Umbilical cord (tissue), 2 donors: ENCODE data around the gene C17orf67. TPM values are rescaled to one million over a fixed set of nuclear protein-coding genes. Genes with fewer than 3 reads are reported as not detected.
A peak's percentile ranks its signal among the peaks of the same experiment; 100 is the strongest.

Source experiments
- DNase-seq: peaks from one replicate; pipeline ENCODE4 v3.0.0-alpha.2; 2015; ENCODE audit warnings: low spot score
- total RNA-seq: library from RNA; depleted of rRNA; stranded (reverse); fragments of >200 nt; gene quantifications from one replicate; pipeline ENCODE4 v1.2.3, GENCODE V29; 2014; ENCODE audit warnings: low replicate concordance; ENCODE audit not compliant: insufficient read depth

The C17orf67 gene
- total RNA-seq, 1 donor from 2014 or later = 0.48 TPM

DNA sequence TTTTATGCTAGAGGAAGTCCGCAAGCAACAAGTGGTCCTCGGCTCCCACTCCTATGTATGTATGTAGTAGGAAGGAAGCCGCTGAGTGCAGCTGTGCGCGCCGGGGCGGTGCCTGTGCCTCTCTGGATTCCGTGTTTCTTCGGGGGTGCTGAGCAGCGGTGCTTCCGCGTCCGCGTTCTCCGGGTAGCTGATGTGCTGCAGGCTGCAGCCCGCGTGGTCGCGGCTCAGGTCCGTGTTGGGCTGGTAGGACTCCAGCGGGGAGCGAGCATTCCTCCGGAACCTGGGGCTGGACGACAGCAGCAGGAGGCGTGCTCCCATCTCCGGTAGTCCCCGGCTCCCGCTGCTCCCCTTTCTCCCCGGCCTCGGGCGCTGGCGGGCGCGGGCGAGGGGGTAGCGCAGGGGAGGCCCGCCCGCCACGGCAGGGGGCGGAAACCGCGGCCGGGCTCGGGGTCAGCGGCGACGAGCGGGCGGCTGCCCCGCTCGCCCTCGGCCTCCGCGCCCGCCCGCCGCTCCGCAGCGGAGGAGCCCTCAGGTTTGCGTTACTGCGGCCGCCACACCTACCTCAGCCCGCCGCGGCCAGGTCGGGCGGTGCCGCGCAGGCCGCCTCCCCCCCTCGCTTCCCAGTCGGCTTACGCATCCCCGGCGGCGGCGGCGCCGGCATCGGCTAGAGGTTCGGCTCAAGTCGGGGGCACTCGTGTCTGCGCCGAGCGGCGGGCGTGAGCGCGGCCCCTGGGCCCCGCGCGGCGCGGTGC, 487 bp downstream of the C17orf67 start:
- peak; percentile 64 for DNase-seq

DNA sequence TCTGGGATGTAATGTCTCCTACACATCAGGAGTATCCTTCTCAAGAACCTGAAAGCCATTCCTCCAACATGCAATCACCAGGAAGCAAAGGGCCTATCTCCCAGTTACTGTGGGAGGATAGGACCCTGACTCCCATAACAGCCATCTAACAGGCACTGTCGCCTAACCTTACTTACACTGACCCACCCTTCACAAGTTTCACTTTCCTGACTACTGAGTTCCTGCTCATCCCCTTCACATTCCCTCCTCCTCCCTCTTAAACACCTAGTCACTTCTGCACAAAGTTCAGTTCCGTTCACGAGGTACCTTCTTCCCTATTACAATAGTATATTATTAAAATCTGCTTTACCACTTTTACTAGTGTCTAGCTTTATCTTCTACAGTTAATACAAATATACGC, 1.3 kb downstream of the C17orf67 start:
- DNase-seq = no peak

DNA sequence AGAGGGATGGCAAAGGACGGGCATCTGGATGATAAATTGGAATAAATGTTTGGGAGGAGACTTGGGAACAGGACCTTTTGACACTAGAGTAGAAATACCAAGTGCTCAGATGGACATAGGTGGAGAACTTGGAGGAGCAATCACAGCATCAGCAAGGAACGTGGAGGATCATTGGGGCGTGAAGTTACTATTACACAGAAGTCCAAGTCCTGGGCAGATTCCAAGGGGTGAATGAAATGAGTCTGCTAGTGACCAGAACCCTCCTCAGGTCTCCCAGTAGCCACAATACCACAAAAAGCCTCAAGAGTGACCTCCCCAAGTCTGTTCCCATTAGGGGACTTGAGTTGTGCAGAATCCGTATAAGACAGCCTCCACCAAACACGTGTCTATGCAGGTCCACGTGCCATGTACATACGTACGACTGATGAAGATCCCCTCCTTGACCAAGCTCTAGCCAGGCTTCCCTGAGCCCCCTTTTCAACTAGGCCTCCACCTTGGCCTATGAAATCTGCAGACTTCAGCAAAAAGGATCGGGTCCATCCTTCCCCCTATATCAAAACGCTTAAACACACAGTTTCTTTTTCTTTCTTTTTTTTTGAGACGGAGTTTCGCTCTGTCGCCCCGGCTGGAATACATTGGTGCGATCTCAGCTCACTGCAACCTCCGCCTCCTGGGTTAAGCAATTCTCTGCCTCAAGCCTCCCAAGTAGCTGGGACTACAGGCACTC, 2.2 kb downstream of the C17orf67 start:
- no peak for DNase-seq

DNA sequence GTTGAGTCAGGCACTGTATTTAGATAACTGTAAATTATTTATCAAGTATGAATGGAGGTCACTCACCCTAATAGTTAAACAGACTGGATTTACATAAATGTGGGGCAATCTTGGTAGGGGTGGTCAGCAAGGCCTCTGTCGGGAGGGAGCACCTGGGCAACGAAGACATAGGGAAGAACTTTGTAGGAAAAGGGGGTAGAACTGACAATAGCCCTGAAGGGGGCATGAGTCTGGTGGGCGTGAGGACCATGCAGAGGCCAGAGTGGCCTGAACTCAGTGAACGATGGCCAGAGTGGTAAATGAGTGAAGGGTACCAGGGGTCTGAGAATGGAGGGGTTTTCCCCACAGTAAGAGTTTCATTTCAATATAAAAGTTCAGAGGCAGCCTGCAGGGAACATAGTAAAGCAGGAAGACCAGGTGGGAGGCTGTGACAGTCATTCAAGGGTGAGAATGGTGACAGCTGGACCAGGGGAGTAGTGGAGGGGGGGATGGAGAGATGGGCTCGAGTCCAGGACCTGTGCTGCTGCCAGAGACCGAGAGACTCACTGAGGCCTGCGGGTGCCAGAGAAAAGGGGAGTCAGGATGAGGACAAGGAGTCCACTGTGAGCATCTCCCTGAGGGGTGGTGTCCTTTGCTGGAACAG, 2.9 kb downstream of the C17orf67 start:
- DNase-seq = no peak

DNA sequence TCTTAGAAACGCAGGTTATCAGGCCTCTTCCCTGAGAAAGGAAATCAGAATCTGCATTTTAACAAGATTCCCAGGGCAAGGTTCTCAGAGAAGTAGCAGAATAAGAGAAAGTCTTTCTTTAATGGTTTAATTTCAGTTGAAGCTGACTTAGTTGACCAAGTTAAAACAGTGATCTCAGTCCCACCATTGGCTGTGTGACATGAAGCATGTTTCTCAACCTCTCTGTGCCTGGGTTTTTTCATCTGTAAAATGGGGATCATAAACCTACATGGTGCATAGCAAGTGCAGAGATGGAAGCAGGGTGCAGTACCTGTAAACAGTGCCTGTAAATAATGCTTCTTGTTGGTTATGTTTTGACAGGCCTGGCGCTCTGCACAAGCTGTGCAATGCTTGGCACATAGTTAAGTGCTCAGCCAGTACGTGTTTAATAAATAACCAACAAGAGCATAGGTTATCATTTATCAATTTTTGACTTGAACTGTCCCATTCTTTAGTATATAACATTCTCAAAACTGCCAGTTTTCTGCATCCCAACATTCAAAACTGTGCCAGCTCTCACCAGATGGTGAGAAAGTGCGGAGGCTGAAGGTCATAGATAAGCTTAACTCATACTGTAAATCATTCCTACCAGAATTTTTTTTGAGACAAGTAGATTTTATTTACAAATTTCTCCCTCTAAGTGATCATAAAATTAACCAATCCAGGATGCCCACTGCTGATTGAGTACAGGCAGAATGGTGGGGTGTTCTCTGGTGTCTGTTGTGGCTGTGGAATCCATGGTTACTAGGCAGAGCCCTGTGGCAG, 6.9 kb downstream of the C17orf67 start:
- no peak for DNase-seq

DNA sequence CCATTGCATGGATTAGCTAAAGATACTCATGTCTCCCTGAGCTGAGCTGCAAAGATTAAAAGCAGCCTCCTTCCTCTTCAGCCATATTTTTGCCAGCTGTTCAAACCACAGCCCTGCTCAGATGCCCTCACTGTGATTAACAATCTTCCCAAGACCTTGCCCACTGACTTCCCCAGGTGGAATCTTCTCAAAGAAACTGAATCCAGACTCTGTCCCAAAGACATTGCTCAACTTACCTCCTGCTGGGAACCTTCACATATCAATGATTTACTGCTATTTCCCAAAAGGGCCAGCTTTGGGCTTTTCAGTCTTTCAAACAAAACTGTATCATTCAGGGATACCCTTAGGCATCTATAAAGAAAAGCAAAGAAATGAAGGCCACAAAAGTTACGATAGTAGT, 9.2 kb downstream of the C17orf67 start:
- DNase-seq = no peak

DNA sequence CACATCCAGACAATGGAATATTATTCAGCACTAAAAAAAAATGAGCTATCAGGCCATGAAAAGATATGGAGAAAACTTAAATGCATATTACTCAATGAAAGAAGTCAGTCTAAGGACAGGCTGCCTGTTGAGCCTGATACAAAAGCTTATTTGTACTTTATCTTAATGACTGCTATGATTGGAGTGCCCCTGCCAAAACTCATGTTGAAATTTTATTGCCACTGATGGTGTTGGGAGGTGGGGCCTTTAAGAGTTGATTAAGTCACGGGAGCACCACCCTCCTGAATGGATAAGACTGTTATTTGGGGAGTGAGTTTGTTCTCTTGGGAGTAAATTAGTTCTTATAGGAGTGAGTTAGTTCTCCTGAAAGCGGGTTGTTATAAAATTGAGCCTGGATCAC, 9.9 kb downstream of the C17orf67 start:
- DNase-seq = no peak

DNA sequence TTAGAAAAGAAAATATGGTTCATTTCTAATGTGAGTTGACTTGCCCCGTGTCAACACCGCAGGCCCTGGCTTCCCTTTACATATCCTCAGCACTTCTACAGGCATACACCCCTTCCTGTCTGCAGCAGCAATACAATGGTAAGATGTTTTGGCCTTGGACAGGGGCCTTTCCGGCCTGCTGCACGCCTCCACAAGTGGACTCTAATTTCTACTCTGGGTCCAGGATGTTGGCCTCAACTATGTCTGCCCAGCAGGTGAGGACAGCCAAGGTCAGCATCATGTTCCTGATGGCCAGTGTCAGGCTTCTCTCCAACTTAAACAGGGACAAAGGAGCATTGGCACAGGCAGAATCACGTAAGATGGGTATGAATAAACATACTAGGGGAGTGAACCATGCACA, 11.0 kb downstream of the C17orf67 start:
- DNase-seq = no peak

DNA sequence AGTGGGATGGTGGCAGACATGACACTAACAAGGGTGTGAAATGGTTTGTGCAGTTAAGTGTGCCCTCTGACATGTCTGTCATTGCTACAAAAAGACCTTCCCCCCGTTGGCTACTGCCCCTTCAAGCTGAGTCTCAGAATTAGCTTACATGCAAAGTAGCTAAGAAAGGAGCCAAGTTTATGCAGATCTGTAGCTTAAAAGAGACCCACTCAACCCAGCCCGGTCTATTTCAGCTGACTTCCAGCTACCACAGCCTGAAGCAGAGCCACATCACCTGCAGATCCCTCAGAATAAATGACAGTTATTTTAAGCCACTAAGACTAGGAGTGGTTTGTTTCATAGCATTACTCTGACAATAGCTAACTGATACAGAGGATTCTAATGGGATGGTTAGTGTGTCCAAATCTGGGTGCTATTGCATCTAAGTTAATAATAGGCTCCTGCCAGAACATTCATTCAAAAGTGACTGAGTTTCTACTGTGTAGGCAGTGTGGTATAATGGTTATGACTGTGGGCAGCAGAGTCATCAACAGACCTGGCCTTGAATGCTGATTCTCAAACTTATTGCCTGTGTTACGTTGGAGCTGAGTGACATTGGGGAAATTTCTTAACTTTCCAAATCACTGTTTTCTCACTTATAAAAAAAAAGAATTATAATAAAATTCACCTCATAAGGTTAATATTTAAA, 11.7 kb downstream of the C17orf67 start:
- DNase-seq = no peak

DNA sequence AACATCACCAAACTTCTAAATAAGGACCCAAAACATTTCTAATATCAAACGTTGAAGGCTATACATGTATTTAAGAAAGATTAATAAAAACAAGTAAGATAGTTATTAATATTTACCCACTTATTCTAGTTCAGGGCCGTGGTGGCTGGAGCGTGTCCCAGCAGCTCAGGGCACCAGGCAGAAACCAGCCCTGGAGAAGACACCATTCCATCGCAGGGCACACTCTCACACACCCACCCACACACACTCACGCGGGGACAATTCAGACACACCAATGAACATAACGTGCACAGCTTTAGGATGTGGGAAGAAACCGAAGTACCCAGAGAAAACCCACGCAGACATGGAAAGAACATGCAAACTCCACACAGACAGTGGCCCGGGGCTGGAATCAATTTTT, 13.5 kb downstream of the C17orf67 start:
- no peak for DNase-seq

DNA sequence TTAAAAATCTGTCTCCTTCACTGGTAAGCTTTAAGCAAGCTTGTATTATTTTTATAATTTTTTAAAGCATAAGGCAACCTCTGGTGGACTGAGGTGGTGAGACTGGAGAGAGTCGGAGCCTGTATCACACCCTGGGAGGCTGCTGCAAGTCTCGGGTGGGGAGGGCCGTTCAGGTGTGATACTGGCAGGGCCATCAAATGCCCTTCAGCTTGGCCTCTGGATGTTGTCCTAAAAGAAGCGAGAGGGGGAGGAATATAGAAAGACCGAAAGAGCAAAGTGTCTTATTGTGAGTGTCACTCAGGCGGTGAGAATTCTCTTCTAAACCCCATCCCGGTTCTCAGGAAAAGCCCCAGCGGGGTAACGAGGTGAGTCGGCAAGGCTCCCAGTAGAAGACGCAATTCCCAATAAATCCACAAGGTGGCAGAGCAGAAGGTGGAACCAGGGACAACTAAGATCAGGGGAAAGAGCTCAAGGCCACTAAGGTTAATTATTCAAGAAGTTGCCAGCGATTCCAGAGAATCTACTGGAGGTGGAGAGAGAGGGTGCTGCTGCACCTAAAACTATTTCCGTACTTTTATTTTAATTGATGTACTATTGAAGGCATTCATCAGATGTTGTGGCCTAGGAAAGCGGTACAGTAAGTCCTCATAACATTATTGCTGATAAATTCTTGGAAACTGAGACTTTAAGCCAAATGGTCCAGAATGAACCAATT, 14.1 kb downstream of the C17orf67 start:
- DNase-seq = peak; percentile 74

DNA sequence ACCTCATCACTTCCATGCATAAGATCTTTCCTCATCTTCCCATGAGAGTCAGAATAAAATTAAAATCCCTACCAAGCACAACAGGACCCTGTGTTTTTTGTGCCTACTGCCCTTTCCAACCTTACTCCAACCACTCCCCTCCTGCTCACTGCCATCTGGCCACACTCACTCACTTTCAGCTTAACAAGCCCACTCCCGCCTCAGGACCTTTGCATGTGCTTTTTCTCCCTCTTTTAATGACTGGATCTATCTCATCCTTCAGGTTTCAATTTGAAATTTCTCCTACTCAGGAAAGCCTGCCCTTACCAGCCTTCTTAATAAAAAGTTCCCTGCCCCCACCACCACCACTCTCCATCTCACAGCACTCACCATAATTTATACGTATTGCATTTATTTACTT, 14.7 kb downstream of the C17orf67 start:
- no peak for DNase-seq

DNA sequence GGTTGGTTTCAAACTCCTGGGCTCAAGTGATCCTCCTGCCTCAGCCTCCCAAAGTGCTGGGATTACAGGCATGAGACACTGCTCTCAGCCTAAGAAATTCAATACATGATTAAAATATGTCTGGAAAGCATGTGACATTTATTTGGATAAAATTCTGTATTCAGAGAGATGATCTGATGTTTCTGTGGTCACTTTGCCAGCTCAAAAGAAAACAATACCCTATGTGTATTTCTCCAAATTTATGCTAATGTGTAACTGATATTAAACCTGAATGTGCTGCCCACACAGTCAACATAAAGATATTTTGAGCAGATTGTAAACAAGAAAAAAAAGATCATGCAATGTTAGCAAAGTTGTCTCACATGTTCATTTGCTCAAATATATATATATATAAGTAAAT, 16.7 kb downstream of the C17orf67 start:
- no peak for DNase-seq

DNA sequence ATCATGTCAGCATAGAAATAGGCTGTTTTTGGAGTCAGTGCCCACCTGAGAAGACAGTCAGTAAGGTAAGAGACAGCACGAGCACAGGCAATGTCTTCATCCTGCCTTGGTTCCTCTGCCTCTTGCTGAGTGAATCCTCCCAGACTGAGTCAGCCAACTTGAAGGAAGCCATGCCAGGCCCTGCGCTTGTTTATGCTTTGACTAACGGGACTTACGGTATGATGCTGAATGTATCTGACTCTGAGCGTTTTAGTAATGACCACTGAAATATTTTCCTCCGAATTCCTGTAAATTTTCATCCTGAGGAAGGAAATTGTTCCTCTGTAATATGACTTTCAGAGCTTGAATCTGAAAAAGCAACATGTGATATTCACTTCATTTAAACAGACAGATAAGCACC, 18.0 kb downstream of the C17orf67 start:
- DNase-seq = no peak

DNA sequence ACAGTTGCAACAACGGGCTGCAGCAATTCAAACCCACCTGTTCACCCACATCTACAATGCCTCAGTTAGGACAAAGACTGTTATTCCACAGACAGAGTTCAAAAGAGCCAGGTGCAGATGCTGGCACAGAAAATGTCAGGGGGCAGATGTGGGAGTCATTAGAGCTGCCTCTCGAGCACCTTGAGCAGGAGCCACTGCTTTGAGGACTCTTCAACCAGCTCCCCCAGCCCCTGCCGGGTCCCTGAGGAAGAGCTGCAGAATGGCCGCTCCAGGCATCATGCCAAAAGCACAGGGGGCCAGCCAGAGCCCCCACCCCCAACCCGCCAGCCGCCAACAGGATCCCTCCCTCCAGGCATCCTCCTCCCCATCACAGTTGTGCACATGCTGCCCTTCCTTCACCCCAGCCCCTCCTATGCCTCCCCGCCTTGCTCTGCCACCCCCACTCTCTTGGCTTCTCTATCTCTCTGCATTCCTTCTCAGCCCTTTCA, 20.8 kb downstream of the C17orf67 start:
- DNase-seq = no peak

DNA sequence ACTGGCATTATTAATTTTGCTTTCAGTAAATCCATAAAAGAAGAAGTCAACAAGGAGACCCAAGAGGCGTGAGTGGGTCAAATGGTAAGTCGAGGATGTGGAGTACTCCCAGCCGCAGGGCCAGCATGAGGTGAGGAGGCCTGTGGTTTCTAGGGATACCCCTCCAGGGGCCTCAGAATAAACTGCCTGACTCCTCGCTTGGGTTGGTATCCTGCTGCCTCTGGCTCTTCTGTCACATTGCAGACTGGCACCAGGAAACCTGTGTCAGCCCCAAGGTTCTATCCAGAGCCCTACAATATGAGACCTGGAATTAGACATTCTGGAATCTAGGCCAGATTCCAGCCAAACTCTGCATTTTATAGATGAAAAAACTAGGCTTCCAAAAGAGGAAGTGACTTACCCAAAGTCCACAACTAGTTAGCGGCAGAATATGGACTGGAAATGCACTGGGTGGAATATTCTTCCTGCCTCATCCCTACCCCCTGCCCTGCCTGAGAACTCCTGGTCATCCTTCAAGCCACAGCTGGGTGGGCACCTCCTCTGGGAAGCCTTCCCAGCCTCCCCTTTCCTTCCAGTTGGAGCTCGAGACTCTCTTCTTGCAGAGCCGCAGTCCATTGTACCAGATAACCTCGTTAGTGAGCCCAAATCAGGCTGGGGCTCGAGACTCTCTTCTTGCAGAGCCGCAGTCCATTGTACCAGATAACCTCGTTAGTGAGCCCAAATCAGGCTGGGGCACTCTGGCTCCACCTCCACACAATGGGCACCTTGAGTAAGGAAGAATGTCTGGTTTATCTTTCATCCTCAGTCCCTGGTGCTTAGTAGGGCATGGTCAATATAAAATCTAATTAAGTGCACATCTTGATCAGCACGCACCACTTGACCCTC, 22.6 kb downstream of the C17orf67 start:
- DNase-seq = no peak

DNA sequence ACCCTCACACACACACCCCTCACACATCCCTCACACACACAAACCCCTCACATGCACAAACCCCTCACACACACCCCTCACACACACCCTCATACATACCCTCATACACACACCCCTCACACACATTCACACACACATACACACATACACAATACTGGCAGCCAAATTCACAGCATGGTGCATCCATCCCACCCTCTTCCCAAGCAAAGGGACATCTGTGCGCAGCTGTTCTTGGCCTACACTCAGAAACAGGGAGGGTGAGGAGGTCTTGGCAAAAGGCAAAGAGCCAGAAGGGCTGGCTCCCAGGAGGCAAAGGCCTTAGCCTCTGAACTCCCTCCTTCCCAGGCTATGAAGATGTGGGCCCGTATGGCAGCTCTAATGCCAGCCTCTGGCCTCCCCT, 23.4 kb downstream of the C17orf67 start:
- no peak for DNase-seq

DNA sequence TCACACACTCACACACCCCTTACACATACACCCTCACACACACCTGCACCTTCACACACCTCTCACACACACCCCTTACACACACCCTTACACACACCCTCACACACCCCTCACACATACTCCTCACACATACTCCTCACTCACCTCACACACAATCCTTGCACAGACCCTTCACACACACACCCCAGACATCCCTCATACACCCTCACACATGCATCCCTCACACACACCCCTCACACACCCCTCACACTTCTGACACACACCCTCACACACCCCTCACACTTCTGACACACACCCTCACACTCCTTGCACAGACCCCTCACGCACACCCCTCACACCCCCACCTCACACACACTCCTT, 23.9 kb downstream of the C17orf67 start:
- DNase-seq = no peak

DNA sequence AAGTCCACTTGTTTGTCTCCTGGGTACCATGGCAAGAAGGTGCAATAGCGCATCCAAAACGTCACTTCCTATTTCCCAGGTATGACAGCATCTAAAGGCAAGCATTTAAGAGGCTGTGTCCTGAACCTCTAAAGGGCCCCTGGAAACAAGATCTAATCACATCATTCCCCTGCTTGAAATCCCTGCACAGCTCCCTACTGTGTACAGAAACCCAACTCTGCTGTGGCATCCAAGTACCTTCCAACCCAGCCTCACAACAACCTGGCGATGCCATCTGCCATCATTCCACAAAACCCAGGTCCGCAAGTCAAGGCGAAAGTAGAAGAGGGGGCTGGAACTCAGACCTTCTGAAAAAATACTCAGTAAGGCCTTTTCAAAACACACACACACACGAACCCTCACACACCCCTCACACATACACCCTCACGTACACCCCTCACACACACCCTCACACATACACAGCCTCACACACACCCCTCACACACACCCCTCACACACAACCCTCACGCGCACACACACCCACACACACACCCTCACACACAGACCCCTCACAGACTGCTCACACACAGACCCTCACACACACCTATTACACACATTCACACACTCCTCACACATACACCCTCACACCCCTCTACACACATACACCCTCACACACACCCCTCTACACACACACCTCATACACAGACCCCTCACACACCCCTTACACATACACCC, 24.5 kb downstream of the C17orf67 start:
- no peak for DNase-seq
